GM19193 (cell line): ENCODE results near the gene PRKCI.

Source experiments
- POLR2A ChIP-seq: IDR thresholded peaks from 4 replicates; pipeline ENCODE4 v1.6.1; 2011; ENCODE audit not compliant: insufficient read depth, insufficient read length; ENCODE audit errors: extremely low read depth

The PRKCI gene

GRCh38 chr3:170259907-170260306 lies 37.7 kb downstream of the PRKCI start:
- no peak for TF ChIP-seq POLR2A

- no peak for TF ChIP-seq POLR2A
Observed at GRCh38 chr3:170267793-170268192, 45.6 kb downstream of the PRKCI start.

DNA sequence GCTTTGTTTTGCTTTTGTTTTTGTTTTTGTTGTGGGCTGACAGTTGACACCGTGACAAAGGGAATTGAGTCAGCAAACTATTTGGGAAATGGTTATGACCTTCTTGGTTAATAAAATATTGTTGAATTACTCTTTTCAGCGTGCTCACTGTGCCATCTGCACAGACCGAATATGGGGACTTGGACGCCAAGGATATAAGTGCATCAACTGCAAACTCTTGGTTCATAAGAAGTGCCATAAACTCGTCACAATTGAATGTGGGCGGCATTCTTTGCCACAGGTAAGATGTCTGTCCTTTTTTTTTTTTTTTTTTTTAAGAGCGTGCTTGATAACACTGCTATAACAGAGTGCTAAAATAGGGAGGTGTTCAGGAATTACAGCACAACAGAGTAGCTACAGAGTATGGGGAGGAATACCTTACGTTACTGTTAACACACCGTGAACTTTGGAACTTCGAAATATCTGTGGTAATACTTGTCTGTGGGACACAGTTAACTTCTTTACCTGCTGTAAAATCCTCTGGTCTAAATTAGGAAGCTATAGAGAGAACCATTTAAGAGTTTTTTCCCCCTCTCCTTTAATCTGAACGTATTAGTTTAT lies 48.2 kb downstream of the PRKCI start:
- TF ChIP-seq POLR2A: no peak

GRCh38 chr3:170274641-170275040 lies 52.4 kb downstream of the PRKCI start:
- no peak for TF ChIP-seq POLR2A

DNA sequence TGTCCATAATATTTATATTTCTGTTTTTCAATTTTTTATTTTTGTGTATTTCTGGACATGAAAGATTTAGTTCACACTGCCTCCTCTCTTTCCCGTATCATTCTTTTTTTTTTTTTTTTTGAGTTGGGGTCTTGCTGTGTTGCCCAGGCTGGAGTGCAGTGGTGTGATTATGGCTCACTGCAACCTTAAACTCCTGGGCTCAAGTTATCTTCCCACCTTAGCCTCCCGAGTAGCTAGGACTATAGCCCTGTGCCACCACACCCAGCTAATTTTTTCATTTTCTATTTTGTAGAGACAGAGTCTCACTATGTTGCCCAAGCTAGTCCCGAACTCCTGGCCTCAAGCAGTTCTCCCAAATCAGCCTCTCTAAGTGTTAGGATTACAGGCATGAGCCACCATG lies 53.6 kb downstream of the PRKCI start:
- TF ChIP-seq POLR2A: no peak

DNA sequence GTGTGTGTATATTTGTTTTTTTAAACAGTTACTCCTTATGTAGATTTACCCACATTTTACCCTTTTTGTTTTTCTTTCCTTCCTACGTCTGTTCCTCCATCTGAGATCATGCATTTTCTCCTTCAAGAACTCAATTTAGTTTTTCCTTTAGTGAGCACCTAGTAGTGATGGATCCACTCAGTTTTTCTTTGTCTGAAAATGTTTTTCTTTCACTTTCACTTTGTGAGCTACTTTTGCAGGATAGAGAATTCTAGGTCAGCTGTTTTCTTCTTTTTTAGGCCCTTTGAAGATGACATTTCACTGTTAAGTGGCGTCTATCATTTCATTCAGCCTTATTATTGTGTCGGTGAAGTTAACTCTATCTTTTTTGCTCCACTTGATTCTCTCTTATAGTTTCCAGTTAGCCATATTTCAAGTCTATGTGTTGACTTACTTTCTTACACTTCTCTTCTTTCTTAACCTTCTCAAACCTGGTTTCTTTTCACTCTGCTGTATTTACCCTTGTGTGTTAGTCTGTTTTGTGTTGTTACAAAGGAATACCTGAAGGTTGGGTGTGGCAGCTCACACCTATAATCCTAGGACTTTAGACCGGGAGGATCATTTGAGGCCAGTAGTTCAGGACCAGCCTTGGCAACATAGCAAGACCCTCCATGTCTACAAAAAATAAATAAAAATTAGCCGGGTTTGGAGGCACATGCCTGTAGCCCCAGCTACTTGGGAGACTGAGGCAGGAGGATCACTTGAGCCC lies 55.8 kb downstream of the PRKCI start:
- TF ChIP-seq POLR2A: no peak

GRCh38 chr3:170278627-170279026 lies 56.4 kb downstream of the PRKCI start:
- TF ChIP-seq POLR2A: no peak

- no peak for TF ChIP-seq POLR2A
Observed at GRCh38 chr3:170290194-170290593, 68.0 kb downstream of the PRKCI start.

DNA sequence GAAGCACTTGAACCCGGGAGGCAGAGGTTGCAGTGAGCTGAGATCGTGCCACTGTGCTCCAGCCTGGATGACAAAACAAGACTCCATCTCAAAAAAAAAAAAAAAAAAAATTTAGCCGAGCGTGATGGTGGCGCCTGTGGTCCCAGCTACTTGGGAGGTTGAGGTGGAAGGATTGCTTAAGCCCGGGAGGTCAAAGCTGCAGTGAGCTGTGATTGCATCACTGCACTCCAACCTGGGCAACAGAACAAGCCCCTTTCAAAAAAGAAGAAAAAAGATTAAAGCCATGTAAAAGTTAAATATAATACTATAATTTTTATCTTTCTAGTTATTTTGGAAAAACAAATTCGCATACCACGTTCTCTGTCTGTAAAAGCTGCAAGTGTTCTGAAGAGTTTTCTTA lies 73.4 kb downstream of the PRKCI start:
- no peak for TF ChIP-seq POLR2A

DNA sequence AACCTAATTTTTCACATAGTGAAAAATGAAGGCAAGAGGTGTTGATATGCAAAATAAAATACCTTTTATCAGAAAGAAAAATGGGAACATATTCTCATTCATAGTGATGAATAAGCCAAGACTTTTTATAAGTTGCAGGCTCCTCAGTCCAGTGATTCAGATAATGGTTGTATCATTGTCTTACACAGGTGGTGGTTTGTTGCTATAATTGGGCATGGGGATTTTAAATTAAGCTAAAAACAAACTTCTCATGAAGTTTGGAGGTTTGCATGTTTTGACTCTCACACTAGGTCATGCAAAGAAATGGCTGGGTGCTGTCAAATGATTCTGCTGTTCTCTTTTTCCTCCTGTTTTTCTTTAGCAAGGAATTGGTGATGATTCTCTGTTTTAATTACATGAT lies 74.5 kb downstream of the PRKCI start:
- no peak for TF ChIP-seq POLR2A

GRCh38 chr3:170301405-170301804 lies 79.2 kb downstream of the PRKCI start:
- TF ChIP-seq POLR2A: no peak

DNA sequence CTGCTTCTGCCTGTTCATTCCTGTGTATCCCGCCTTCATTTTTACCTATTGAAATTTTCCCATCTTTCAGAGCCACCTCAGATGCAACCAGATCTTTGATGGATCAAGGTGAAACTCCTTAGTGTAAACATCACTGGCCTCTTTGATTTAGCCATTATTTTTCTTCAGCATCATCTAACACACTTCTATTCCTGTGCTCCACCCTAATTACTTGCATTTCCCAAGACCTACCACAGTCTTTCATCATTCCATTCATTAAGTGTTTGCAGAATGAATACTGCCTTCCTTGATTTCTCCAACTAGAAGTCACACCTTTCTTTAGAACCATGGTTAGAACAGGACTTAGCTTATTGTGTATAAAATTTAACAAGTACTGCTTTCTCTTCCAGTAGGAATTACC lies 79.8 kb downstream of the PRKCI start:
- no peak for TF ChIP-seq POLR2A

DNA sequence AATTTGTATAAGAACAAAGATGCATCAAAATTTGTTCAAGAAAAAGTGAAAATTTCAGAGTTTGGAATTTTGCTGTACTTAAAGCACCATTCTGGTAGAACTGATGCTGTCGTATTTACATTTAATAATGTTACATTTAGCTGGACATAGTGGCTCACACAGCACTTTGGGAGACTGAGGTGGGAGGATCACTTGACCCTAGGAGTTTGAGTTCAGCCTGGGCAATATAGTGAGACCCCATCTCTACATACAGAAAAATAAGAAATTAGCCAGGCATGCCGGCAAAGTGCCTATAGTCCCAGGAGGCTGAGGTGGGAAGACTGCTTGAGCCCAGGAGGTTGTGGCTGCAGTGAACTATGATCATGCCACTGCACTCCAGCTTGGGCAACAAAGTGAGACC lies 83.8 kb downstream of the PRKCI start:
- TF ChIP-seq POLR2A: no peak

- no peak for TF ChIP-seq POLR2A
Observed at GRCh38 chr3:170307671-170308405, 85.6 kb downstream of the PRKCI start.

DNA sequence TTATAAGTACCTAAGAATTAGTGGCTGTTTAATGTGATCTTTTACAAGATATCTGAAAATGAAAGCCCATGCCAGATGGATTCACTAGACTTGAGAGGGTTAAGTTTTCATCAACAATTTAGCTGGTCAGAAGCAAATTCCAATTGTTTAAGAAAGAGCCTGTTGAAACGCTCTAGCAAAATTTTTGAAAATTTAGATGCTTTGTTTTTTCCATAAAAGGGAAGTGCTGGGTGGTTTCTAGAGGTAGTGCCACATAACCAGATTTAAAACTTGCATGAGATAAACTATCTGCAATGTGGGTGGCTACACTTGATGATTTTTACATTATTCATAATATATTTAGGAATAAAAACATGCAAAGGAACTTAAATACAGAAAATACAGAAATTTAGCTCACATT lies 86.8 kb downstream of the PRKCI start:
- TF ChIP-seq POLR2A: no peak

GRCh38 chr3:170317954-170318353 lies 95.7 kb downstream of the PRKCI start:
- no peak for TF ChIP-seq POLR2A
